ENCODE data around the gene CD40LG.

Gene CD40LG

GRCh38 chrX:136647677-136648360 is at the start of gene CD40LG:
CD40LG (plus strand) TSS chrX:136648158; CDS start chrX:136648249, 91 bp downstream.
- no peak for DNase-seq

GRCh38 chrX:136598631-136599030 is 49.3 kb upstream of the CD40LG start:
- no peak for DNase-seq

- DNase-seq, result no peak
These were observed 47.9 kb upstream of the CD40LG start for GRCh38 chrX:136600059-136600458.

- no peak for DNase-seq
These were observed 40.7 kb upstream of the CD40LG start for GRCh38 chrX:136607236-136607635.

GRCh38 chrX:136608295-136608933 is 39.5 kb upstream of the CD40LG start:
- DNase-seq, result no peak

- no peak for DNase-seq
These were observed 30.8 kb upstream of the CD40LG start for GRCh38 chrX:136616987-136617685.

GRCh38 chrX:136619899-136620505 is 28.0 kb upstream of the CD40LG start:
- DNase-seq, result no peak

GRCh38 chrX:136620780-136621179 is 27.2 kb upstream of the CD40LG start:
- DNase-seq, result no peak

- DNase-seq, result no peak
These were observed 25.4 kb upstream of the CD40LG start for GRCh38 chrX:136622568-136622967.

- DNase-seq, result no peak
These were observed 24.6 kb upstream of the CD40LG start for GRCh38 chrX:136623396-136623795.

GRCh38 chrX:136625246-136625645 is 22.7 kb upstream of the CD40LG start:
- DNase-seq, result no peak

GRCh38 chrX:136626237-136626636 is 21.7 kb upstream of the CD40LG start:
- DNase-seq, result no peak

GRCh38 chrX:136626891-136627290 is 21.1 kb upstream of the CD40LG start:
- no peak for DNase-seq

- no peak for DNase-seq
These were observed 20.5 kb upstream of the CD40LG start for GRCh38 chrX:136627409-136627808.

- no peak for DNase-seq
These were observed 18.7 kb upstream of the CD40LG start for GRCh38 chrX:136629084-136629750.

- DNase-seq, result no peak
These were observed 17.1 kb upstream of the CD40LG start for GRCh38 chrX:136630881-136631280.

GRCh38 chrX:136635235-136635634 is 12.7 kb upstream of the CD40LG start:
- DNase-seq, result no peak

GRCh38 chrX:136636121-136636520 is 11.8 kb upstream of the CD40LG start:
- DNase-seq, result no peak

- no peak for DNase-seq
These were observed 8.3 kb upstream of the CD40LG start for GRCh38 chrX:136639506-136640176.

- DNase-seq, result no peak
These were observed 4.7 kb upstream of the CD40LG start for GRCh38 chrX:136643243-136643642.

- DNase-seq, result no peak
These were observed 1.2 kb upstream of the CD40LG start for GRCh38 chrX:136646602-136647239.

GRCh38 chrX:136650811-136651210 is 2.9 kb downstream of the CD40LG start:
- DNase-seq, result no peak

All from NCI-H748 treated with DMSO at 0.1 percent for 48 hours (cell line).